Renal cortical epithelial cell (primary cell): ENCODE data around the gene KIF19. TPM values are rescaled to one million over a fixed set of nuclear protein-coding genes. Genes with fewer than 3 reads are reported as not detected.
A peak's percentile ranks its signal among the peaks of the same experiment; 100 is the strongest.
"Not testable (repeated sequence)": the region's sequence is repeated elsewhere in the genome, so short reads cannot be mapped to it uniquely, and the experiment has no call there.

Source experiments
- DNase-seq: peaks from one replicate; pipeline ENCODE4 v3.0.0-alpha.2; 2011; ENCODE audit warnings: low read depth
- total RNA-seq: library from RNA; depleted of rRNA; stranded (reverse); fragments of >200 nt; gene quantifications from 2 replicates; pipeline ENCODE4 v1.2.3, GENCODE V29; 2014

KIF19 gene
- total RNA-seq, 1 donor from 2014 or later = not detected

- DNase-seq = no peak
These were observed 64.1 kb downstream of the KIF19 start for GRCh38 chr17:74389937-74390679.

GRCh38 chr17:74390680-74391653 lies 64.9 kb downstream of the KIF19 start:
- DNase-seq = no peak

GRCh38 chr17:74391771-74392170 lies 65.7 kb downstream of the KIF19 start:
- no peak for DNase-seq

- no peak for DNase-seq
These were observed 66.8 kb downstream of the KIF19 start for GRCh38 chr17:74392848-74393247.

- no peak for DNase-seq
These were observed 67.4 kb downstream of the KIF19 start for GRCh38 chr17:74393346-74393942.

GRCh38 chr17:74394275-74394950 lies 68.4 kb downstream of the KIF19 start:
- DNase-seq = no peak

- DNase-seq = peak; percentile 34
These were observed 69.0 kb downstream of the KIF19 start for GRCh38 chr17:74394977-74395376.

- no peak for DNase-seq
These were observed 70.5 kb downstream of the KIF19 start for GRCh38 chr17:74396567-74396966.

GRCh38 chr17:74402048-74402447 lies 76.0 kb downstream of the KIF19 start:
- no peak for DNase-seq

- DNase-seq = no peak
These were observed 77.6 kb downstream of the KIF19 start for GRCh38 chr17:74403512-74404137.

GRCh38 chr17:74404218-74404617 lies 78.2 kb downstream of the KIF19 start:
- no peak for DNase-seq

- DNase-seq = no peak
These were observed 78.8 kb downstream of the KIF19 start for GRCh38 chr17:74404789-74405188.

GRCh38 chr17:74405311-74405710 lies 79.3 kb downstream of the KIF19 start:
- DNase-seq = not testable (repeated sequence)

Other genes with a start within 250 kb of the KIF19 start
- gene RPL38, start 122.5 kb upstream of the KIF19 start, total RNA-seq = 321 and 436 TPM in 2 replicates
- gene TTYH2, start 112.7 kb upstream of the KIF19 start, total RNA-seq = under 0.01 and 0.60 TPM in 2 replicates
- not detected in 2 replicates for gene DNAI2, start 52.0 kb upstream of the KIF19 start, total RNA-seq
- gene BTBD17, start 35.6 kb downstream of the KIF19 start, total RNA-seq = not detected in 2 replicates
- gene GPR142, start 41.3 kb downstream of the KIF19 start, total RNA-seq = not detected in 2 replicates
- 91.0 and 345 TPM in 2 replicates for gene GPRC5C, start 105.9 kb downstream of the KIF19 start, total RNA-seq
- gene CD300A, start 140.4 kb downstream of the KIF19 start, total RNA-seq = 0.05 TPM in 1 of 2 replicates, not detected in the other
- gene CD300LB, start 205.2 kb downstream of the KIF19 start, total RNA-seq = not detected in 2 replicates
- 0.05 TPM in 1 of 2 replicates, not detected in the other for gene CD300C, start 219.9 kb downstream of the KIF19 start, total RNA-seq
- gene CD300H, start 241.3 kb downstream of the KIF19 start, total RNA-seq = not detected in 2 replicates